GM19025 (cell line): ENCODE results near the gene PHF20.
"Not testable (repeated sequence)": the region's sequence is repeated elsewhere in the genome, so short reads cannot be mapped to it uniquely, and the experiment has no call there.

Experiments
- ATAC-seq: cut with Tn5 transposase; IDR thresholded peaks from one replicate; pipeline ENCODE4 v1.9.1; 2021; ENCODE audit warnings: mild to moderate bottlenecking, low read depth, moderate library complexity; ENCODE audit not compliant: unreplicated experiment

The PHF20 gene

GRCh38 chr20:35773154-35773751 is 1.4 kb downstream of the PHF20 start:
- no peak for ATAC-seq

- no peak for ATAC-seq
Measured at GRCh38 chr20:35774391-35774790, 2.6 kb downstream of the PHF20 start.

GRCh38 chr20:35776513-35777101 is 4.8 kb downstream of the PHF20 start:
- ATAC-seq: no peak

GRCh38 chr20:35783811-35784210 is 12.0 kb downstream of the PHF20 start:
- ATAC-seq: not testable (repeated sequence)

- not testable (repeated sequence) for ATAC-seq
Measured at GRCh38 chr20:35785541-35785940, 13.7 kb downstream of the PHF20 start.

- ATAC-seq: no peak
Measured at GRCh38 chr20:35788796-35789195, 17.0 kb downstream of the PHF20 start.

- ATAC-seq: no peak
Measured at GRCh38 chr20:35791097-35791496, 19.3 kb downstream of the PHF20 start.

- ATAC-seq: no peak
Measured at GRCh38 chr20:35791821-35792220, 20.0 kb downstream of the PHF20 start.

- ATAC-seq: no peak
Measured at GRCh38 chr20:35792740-35793139, 20.9 kb downstream of the PHF20 start.

- no peak for ATAC-seq
Measured at GRCh38 chr20:35796571-35796970, 24.8 kb downstream of the PHF20 start.

- ATAC-seq: no peak
Measured at GRCh38 chr20:35801865-35802264, 30.1 kb downstream of the PHF20 start.

GRCh38 chr20:35806075-35806474 is 34.3 kb downstream of the PHF20 start:
- ATAC-seq: no peak

GRCh38 chr20:35807877-35808276 is 36.1 kb downstream of the PHF20 start:
- no peak for ATAC-seq

GRCh38 chr20:35820715-35821114 is 48.9 kb downstream of the PHF20 start:
- ATAC-seq: no peak

- ATAC-seq: no peak
Measured at GRCh38 chr20:35821807-35822242, 50.0 kb downstream of the PHF20 start.

GRCh38 chr20:35823147-35823546 is 51.3 kb downstream of the PHF20 start:
- no peak for ATAC-seq

- no peak for ATAC-seq
Measured at GRCh38 chr20:35823937-35824336, 52.1 kb downstream of the PHF20 start.

GRCh38 chr20:35826397-35826998 is 54.7 kb downstream of the PHF20 start:
- ATAC-seq: no peak

- ATAC-seq: no peak
Measured at GRCh38 chr20:35828434-35828833, 56.6 kb downstream of the PHF20 start.

GRCh38 chr20:35828916-35829315 is 57.1 kb downstream of the PHF20 start:
- no peak for ATAC-seq

- no peak for ATAC-seq
Measured at GRCh38 chr20:35830264-35830663, 58.4 kb downstream of the PHF20 start.

GRCh38 chr20:35831029-35831428 is 59.2 kb downstream of the PHF20 start:
- ATAC-seq: no peak
